HG03558 (cell line): ENCODE results near the gene CENPF.
"Not testable (repeated sequence)": the region's sequence is repeated elsewhere in the genome, so short reads cannot be mapped to it uniquely, and the experiment has no call there.

Experiments used
- ATAC-seq: cut with Tn5 transposase; IDR thresholded peaks from one replicate; pipeline ENCODE4 v1.9.1; 2021; ENCODE audit warnings: moderate number of reproducible peaks; ENCODE audit not compliant: unreplicated experiment; ENCODE audit errors: extremely low read depth

CENPF gene

GRCh38 chr1:214610136-214610535, 7.1 kb downstream of the CENPF start:
- ATAC-seq, result not testable (repeated sequence)

GRCh38 chr1:214615109-214615508, 12.1 kb downstream of the CENPF start:
- ATAC-seq, result no peak

- ATAC-seq, result no peak
Measured at GRCh38 chr1:214615871-214616270, 12.9 kb downstream of the CENPF start.

GRCh38 chr1:214617246-214617645, 14.3 kb downstream of the CENPF start:
- no peak for ATAC-seq

GRCh38 chr1:214617843-214618242, 14.8 kb downstream of the CENPF start:
- ATAC-seq, result no peak

- no peak for ATAC-seq
Measured at GRCh38 chr1:214621236-214621635, 18.2 kb downstream of the CENPF start.

- ATAC-seq, result no peak
Measured at GRCh38 chr1:214623430-214623829, 20.4 kb downstream of the CENPF start.

GRCh38 chr1:214632091-214632490, 29.1 kb downstream of the CENPF start:
- no peak for ATAC-seq

- ATAC-seq, result no peak
Measured at GRCh38 chr1:214633686-214634085, 30.7 kb downstream of the CENPF start.

GRCh38 chr1:214634267-214634666, 31.3 kb downstream of the CENPF start:
- ATAC-seq, result no peak

GRCh38 chr1:214635086-214635485, 32.1 kb downstream of the CENPF start:
- no peak for ATAC-seq

- no peak for ATAC-seq
Measured at GRCh38 chr1:214635506-214635905, 32.5 kb downstream of the CENPF start.

- no peak for ATAC-seq
Measured at GRCh38 chr1:214636436-214636835, 33.4 kb downstream of the CENPF start.

GRCh38 chr1:214637125-214637524, 34.1 kb downstream of the CENPF start:
- ATAC-seq, result no peak

GRCh38 chr1:214637722-214638458, 34.9 kb downstream of the CENPF start:
- ATAC-seq, result no peak

- no peak for ATAC-seq
Measured at GRCh38 chr1:214638459-214638807, 35.4 kb downstream of the CENPF start.

- no peak for ATAC-seq
Measured at GRCh38 chr1:214638997-214639396, 36.0 kb downstream of the CENPF start.

- no peak for ATAC-seq
Measured at GRCh38 chr1:214640431-214641213, 37.6 kb downstream of the CENPF start.

- ATAC-seq, result no peak
Measured at GRCh38 chr1:214641214-214641895, 38.4 kb downstream of the CENPF start.

GRCh38 chr1:214643030-214643429, 40.0 kb downstream of the CENPF start:
- no peak for ATAC-seq

GRCh38 chr1:214645712-214646111, 42.7 kb downstream of the CENPF start:
- ATAC-seq, result no peak
